ENCODE measurements around the gene ACTG2.

DNA sequence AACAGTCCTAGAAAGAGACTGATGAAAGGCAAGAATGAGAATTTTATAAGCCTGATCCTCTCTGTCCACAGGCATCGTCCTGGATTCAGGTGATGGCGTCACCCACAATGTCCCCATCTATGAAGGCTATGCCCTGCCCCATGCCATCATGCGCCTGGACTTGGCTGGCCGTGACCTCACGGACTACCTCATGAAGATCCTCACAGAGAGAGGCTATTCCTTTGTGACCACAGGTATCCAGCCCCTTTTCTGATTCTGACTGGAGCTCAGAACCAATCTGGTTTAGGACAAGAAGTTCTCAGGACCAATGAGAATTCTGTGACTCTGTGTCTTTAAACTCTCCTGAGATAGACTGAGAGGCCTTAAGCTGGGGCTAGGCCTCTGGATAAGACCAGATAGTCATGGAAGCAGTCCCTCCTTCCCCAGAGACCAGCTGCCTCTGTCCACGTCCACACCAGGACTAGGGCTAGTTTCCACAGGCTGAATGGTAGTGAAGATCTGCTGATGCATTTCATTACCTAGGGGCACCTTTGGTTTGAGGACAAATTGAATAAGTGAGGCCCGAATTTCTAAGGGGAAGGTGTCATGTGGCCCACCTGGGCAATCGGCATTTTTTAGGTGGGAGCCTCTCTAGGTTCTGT, 20.7 kb downstream of the ACTG2 start:
- TF ChIP-seq POLR2A (IDR thresholded peaks at IDR 0.05) (no peak), EP300 (IDR thresholded peaks at IDR 0.05) (no peak), POLR2AphosphoS5 (IDR thresholded peaks at IDR 0.05) (no peak)
- TF ChIP-seq, protein P1, sequence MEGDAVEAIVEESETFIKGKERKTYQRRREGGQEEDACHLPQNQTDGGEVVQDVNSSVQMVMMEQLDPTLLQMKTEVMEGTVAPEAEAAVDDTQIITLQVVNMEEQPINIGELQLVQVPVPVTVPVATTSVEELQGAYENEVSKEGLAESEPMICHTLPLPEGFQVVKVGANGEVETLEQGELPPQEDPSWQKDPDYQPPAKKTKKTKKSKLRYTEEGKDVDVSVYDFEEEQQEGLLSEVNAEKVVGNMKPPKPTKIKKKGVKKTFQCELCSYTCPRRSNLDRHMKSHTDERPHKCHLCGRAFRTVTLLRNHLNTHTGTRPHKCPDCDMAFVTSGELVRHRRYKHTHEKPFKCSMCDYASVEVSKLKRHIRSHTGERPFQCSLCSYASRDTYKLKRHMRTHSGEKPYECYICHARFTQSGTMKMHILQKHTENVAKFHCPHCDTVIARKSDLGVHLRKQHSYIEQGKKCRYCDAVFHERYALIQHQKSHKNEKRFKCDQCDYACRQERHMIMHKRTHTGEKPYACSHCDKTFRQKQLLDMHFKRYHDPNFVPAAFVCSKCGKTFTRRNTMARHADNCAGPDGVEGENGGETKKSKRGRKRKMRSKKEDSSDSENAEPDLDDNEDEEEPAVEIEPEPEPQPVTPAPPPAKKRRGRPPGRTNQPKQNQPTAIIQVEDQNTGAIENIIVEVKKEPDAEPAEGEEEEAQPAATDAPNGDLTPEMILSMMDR (IDR thresholded peaks at IDR 0.05), result no peak
